H9 (cell line): ENCODE measurements around the gene KRTDAP. TPM values are rescaled to one million over a fixed set of nuclear protein-coding genes. Genes with fewer than 3 reads are reported as not detected.

Experiments used
- DNase-seq: peaks from one replicate; pipeline ENCODE4 v3.0.0-alpha.2; 2017
- H2AFZ ChIP-seq: one replicate; pipeline ENCODE4 v1.6.1; 2013; ENCODE audit warnings: mild to moderate bottlenecking, low read length, control low read depth, moderate library complexity
- H2AK5ac ChIP-seq: 2 replicates; pipeline ENCODE4 v1.6.1; 2013; ENCODE audit warnings: low read length, control low read depth, mixed read lengths; ENCODE audit not compliant: insufficient read length
- H2BK120ac ChIP-seq: one replicate; pipeline ENCODE4 v1.6.1; 2013; ENCODE audit warnings: low read depth, mild to moderate bottlenecking, low read length, control low read depth, inconsistent platforms; ENCODE audit not compliant: poor library complexity, severe bottlenecking
- H2BK12ac ChIP-seq: 2 replicates; pipeline ENCODE4 v1.6.1; 2013; ENCODE audit warnings: low read length, control low read depth, mixed read lengths, low read depth; ENCODE audit not compliant: insufficient read length
- H2BK15ac ChIP-seq: 2 replicates; pipeline ENCODE4 v1.6.1; 2013; ENCODE audit warnings: low read depth, low read length, control low read depth
- H2BK20ac ChIP-seq: one replicate; pipeline ENCODE4 v1.6.1; 2013; ENCODE audit warnings: low read depth, mild to moderate bottlenecking, low read length, control low read depth, inconsistent platforms; ENCODE audit not compliant: poor library complexity, severe bottlenecking
- H2BK5ac ChIP-seq: 2 replicates; pipeline ENCODE4 v1.6.1; 2013; ENCODE audit warnings: low read length, control low read depth, mixed read lengths; ENCODE audit not compliant: insufficient read length
- H3K14ac ChIP-seq: 2 replicates; pipeline ENCODE4 v1.6.1; 2013; ENCODE audit warnings: low read length, control low read depth; ENCODE audit not compliant: insufficient read depth
- H3K18ac ChIP-seq: 2 replicates; pipeline ENCODE4 v1.6.1; 2013; ENCODE audit warnings: low read depth, mild to moderate bottlenecking, mixed read lengths, low read length, control low read depth; ENCODE audit not compliant: insufficient read length
- H3K23ac ChIP-seq: 2 replicates; pipeline ENCODE4 v1.6.1; 2013; ENCODE audit warnings: low read length, control low read depth, mixed read lengths, low read depth; ENCODE audit not compliant: insufficient read length
- H3K23me2 ChIP-seq: 2 replicates; pipeline ENCODE4 v1.6.1; 2013; ENCODE audit warnings: low read depth, mild to moderate bottlenecking, mixed read lengths, low read length, control low read depth; ENCODE audit not compliant: insufficient read length, poor library complexity, severe bottlenecking
- H3K27ac ChIP-seq: 2 replicates; pipeline ENCODE4 v1.5.1; 2013; ENCODE audit warnings: low read length, control low read depth, mixed read lengths, low read depth; ENCODE audit not compliant: insufficient read length
- H3K27me3 ChIP-seq: 2 replicates; pipeline ENCODE4 v1.6.1; 2013; ENCODE audit warnings: low read length, control low read depth, inconsistent platforms; ENCODE audit not compliant: insufficient read depth
- H3K4ac ChIP-seq: 2 replicates; pipeline ENCODE4 v1.6.1; 2013; ENCODE audit warnings: low read depth, mild to moderate bottlenecking, control low read depth, inconsistent platforms, low read length, moderate library complexity
- H3K4me1 ChIP-seq: 2 replicates; pipeline ENCODE4 v1.6.1; 2013; ENCODE audit warnings: low read length, control low read depth, inconsistent platforms; ENCODE audit not compliant: insufficient read depth
- H3K4me2 ChIP-seq: 2 replicates; pipeline ENCODE4 v1.6.1; 2013; ENCODE audit warnings: low read length, control low read depth, mixed read lengths; ENCODE audit not compliant: insufficient read length, insufficient read depth
- H3K56ac ChIP-seq: 2 replicates; pipeline ENCODE4 v1.6.1; 2013; ENCODE audit warnings: low read depth, mild to moderate bottlenecking, mixed read lengths, low read length, control low read depth; ENCODE audit not compliant: insufficient read length
- H3K79me1 ChIP-seq: 2 replicates; pipeline ENCODE4 v1.6.1; 2013; ENCODE audit warnings: low read depth, mild to moderate bottlenecking, moderate library complexity, low read length, control low read depth, inconsistent platforms; ENCODE audit not compliant: insufficient read depth, poor library complexity, severe bottlenecking
- H3K79me2 ChIP-seq: 2 replicates; pipeline ENCODE4 v1.6.1; 2013; ENCODE audit warnings: low read length, control low read depth, inconsistent platforms; ENCODE audit not compliant: insufficient read depth
- H3K9ac ChIP-seq: 2 replicates; pipeline ENCODE4 v1.6.1; 2013; ENCODE audit warnings: low read length, control low read depth, mixed read lengths; ENCODE audit not compliant: insufficient read length; ENCODE audit errors: extremely low read depth
- H3K9me3 ChIP-seq: one replicate; pipeline ENCODE4 v1.6.1; 2013; ENCODE audit warnings: low read depth, low read length, inconsistent platforms; ENCODE audit not compliant: control insufficient read depth
- H3T11ph ChIP-seq: one replicate; pipeline ENCODE4 v1.6.1; 2013; ENCODE audit warnings: mild to moderate bottlenecking, low read length, control low read depth, inconsistent platforms
- H4K20me1 ChIP-seq: one replicate; pipeline ENCODE4 v1.6.1; 2013; ENCODE audit not compliant: control insufficient read depth, insufficient read length, insufficient read depth
- H4K5ac ChIP-seq: 2 replicates; pipeline ENCODE4 v1.6.1; 2013; ENCODE audit warnings: low read depth, mild to moderate bottlenecking, mixed read lengths, low read length, control low read depth; ENCODE audit not compliant: insufficient read length
- H4K8ac ChIP-seq: replicated peaks from 2 replicates; pipeline ENCODE4 v1.6.1; 2013; ENCODE audit warnings: low read length, control low read depth, mixed read lengths, low read depth; ENCODE audit not compliant: insufficient read length
- H4K91ac ChIP-seq: 2 replicates; pipeline ENCODE4 v1.6.1; 2013; ENCODE audit warnings: low read depth, mild to moderate bottlenecking, moderate library complexity, mixed read lengths, low read length, control low read depth; ENCODE audit not compliant: insufficient read length
- H3K27ac Mint-ChIP-seq, 3 experiments: 2 replicates in 2 of 3; 3 replicates in 1 of 3; pipeline ENCODE4 v1.8.0; 2020 to 2021; ENCODE audit warnings: mixed read lengths in 3 of 3, mild to moderate bottlenecking in 1 of 3, moderate library complexity in 1 of 3
- H3K27me3 Mint-ChIP-seq: 2 replicates; pipeline ENCODE4 v1.8.0; 2021; ENCODE audit warnings: low read depth, mild to moderate bottlenecking, moderate library complexity, mixed read lengths
- H3K36me3 Mint-ChIP-seq, 3 experiments: 2 replicates in 2 of 3; 3 replicates in 1 of 3; pipeline ENCODE4 v1.8.0; 2020 to 2021; ENCODE audit warnings: low read depth in 3 of 3, mixed read lengths in 3 of 3; ENCODE audit not compliant: insufficient read depth in 1 of 3
- H3K4me1 Mint-ChIP-seq, 2 experiments: 2 replicates each; pipeline ENCODE4 v1.8.0; 2020; ENCODE audit warnings: mixed read lengths in 2 of 2
- H3K4me3 Mint-ChIP-seq, 2 experiments: 2 replicates in 1 of 2; 3 replicates in 1 of 2; pipeline ENCODE4 v1.8.0; 2020 to 2021; ENCODE audit warnings: mild to moderate bottlenecking in 2 of 2, mixed read lengths in 2 of 2, moderate library complexity in 1 of 2
- H3K9me3 Mint-ChIP-seq, 2 experiments: 2 replicates in 1 of 2; 3 replicates in 1 of 2; pipeline ENCODE4 v1.8.0; 2020; ENCODE audit warnings: mild to moderate bottlenecking in 2 of 2, mixed read lengths in 2 of 2, moderate library complexity in 1 of 2
- WGBS: extraction: QIAGEN DNeasy Blood & Tissue Kit; methylation state at CpG from one replicate; pipeline ENCODE4 v1.1.7; 2013; ENCODE audit warnings: missing lambda C conversion rate, low lambda C conversion rate, mixed read lengths; ENCODE audit not compliant: insufficient read length; ENCODE audit errors: extremely low coverage; 5-methylcytosine and 5-hydroxymethylcytosine counted together
- total RNA-seq: library from RNA; stranded (reverse); gene quantifications from 2 replicates; pipeline ENCODE4 v1.2.1, GENCODE V29; 2021
- TF ChIP-seq, protein P1 (sequence below): fragments of 200-600 bp; sonication (generic); conservative IDR thresholded peaks from 3 replicates; pipeline ENCODE4 v1.8.0; 2021; ENCODE audit warnings: antibody characterized with exemption, mild to moderate bottlenecking

The KRTDAP gene
- total RNA-seq, 1 experiment from 2014 or later: 0.87 TPM

DNA sequence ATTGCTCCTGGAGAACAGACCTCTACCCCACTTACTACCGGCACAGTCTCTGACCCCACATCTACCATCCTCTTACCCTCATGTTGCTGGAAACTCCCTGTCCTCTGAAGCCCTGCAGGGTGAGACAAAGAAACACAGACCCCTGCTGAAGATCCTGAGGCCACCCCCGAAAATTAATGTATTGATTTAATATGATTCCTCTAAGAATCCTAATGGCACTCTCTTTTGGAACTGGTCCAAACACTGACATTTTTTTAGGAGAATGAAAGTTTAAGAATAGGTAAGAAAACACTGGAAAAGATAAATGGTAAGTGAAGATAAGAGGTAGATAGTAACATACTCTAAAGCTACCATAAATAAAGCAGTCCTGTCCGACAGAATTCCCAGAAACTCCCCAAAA lies 17.9 kb upstream of the KRTDAP start:
- H2BK5ac ChIP-seq: no peak overlapping the region
- no peak overlapping the region for H3K14ac ChIP-seq
- no peak overlapping the region for H2BK20ac ChIP-seq
- H3K4ac ChIP-seq: no peak overlapping the region
- H3K56ac ChIP-seq: no peak overlapping the region
- H3K9ac ChIP-seq: no peak overlapping the region
- no peak overlapping the region for H2AK5ac ChIP-seq
- Mint-ChIP-seq H3K4me3 (peak overlapping the region; percentile 97 to 98), H3K9me3 (no peaks in the 10 kb centered on the region), H3K36me3 (peaks cover 35 to 50% (median 49%) of the 10 kb centered on the region in 3 experiments), H3K27me3 (peaks cover 20% of the 10 kb centered on the region), H3K4me1 (peaks cover 11 to 25% of the 10 kb centered on the region in 2 experiments), H3K27ac (no peak overlapping the region)
- no peak overlapping the region for H2BK15ac ChIP-seq
- peaks cover 8% of the 10 kb centered on the region for H3K23me2 ChIP-seq
- no peak overlapping the region for H2BK120ac ChIP-seq
- H3K79me2 ChIP-seq: peaks cover 4% of the 10 kb centered on the region; the same call in 1 of the 2 replicates
- no peak overlapping the region for H3K18ac ChIP-seq
- H3K27me3 ChIP-seq: no peaks in the 10 kb centered on the region; the same call in 1 of the 2 replicates
- DNase-seq: no peak
- no peaks in the 10 kb centered on the region for H3K4me1 ChIP-seq
- TF ChIP-seq, protein P1, sequence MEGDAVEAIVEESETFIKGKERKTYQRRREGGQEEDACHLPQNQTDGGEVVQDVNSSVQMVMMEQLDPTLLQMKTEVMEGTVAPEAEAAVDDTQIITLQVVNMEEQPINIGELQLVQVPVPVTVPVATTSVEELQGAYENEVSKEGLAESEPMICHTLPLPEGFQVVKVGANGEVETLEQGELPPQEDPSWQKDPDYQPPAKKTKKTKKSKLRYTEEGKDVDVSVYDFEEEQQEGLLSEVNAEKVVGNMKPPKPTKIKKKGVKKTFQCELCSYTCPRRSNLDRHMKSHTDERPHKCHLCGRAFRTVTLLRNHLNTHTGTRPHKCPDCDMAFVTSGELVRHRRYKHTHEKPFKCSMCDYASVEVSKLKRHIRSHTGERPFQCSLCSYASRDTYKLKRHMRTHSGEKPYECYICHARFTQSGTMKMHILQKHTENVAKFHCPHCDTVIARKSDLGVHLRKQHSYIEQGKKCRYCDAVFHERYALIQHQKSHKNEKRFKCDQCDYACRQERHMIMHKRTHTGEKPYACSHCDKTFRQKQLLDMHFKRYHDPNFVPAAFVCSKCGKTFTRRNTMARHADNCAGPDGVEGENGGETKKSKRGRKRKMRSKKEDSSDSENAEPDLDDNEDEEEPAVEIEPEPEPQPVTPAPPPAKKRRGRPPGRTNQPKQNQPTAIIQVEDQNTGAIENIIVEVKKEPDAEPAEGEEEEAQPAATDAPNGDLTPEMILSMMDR: no peak
- no peak overlapping the region for H3K27ac ChIP-seq
- H4K20me1 ChIP-seq: no peaks in the 10 kb centered on the region
- H3K79me1 ChIP-seq: no peaks in the 10 kb centered on the region
- H3K4me2 ChIP-seq: peak overlapping the region; percentile 94
- H3K9me3 ChIP-seq: no peaks in the 10 kb centered on the region
- no CpG with 5 or more reads among the region's 3 CpGs for WGBS
- no peak overlapping the region for H3T11ph ChIP-seq
- H4K8ac ChIP-seq: no peak overlapping the region
- H4K91ac ChIP-seq: no peak overlapping the region
- H2AFZ ChIP-seq: no peak overlapping the region
- no peak overlapping the region for H3K23ac ChIP-seq
- H4K5ac ChIP-seq: no peak overlapping the region
- no peak overlapping the region for H2BK12ac ChIP-seq
